Psoas muscle (tissue), 8 donors: Measurements from ENCODE around the gene RNF145. TPM values are rescaled to one million over a fixed set of nuclear protein-coding genes. Genes with fewer than 3 reads are reported as not detected.
A peak's percentile ranks its signal among the peaks of the same experiment; 100 is the strongest.

Source experiments
- ATAC-seq, 4 donors: fragments of 200-7000 bp; cut with Tn5 transposase; one replicate each; pipeline ENCODE4 v1.9.1; 2020; ENCODE audit warnings: moderate library complexity in 3 of 4, mild to moderate bottlenecking in 2 of 4
- DNase-seq, 2 donors: peaks; one replicate each; pipeline ENCODE4 v3.0.0-alpha.2; 2020
- H3K27ac ChIP-seq: fragments of 200-600 bp; one replicate; pipeline ENCODE4 v1.8.0; 2022
- H3K27me3 ChIP-seq, 3 donors: fragments of 200-600 bp in 1 of 3; one replicate each; pipeline versions ENCODE4 v1.6.1 to v1.8.0; 2013 to 2022; ENCODE audit warnings: low read length in 2 of 3, mild to moderate bottlenecking in 2 of 3, moderate library complexity in 1 of 3; ENCODE audit not compliant: insufficient read depth in 3 of 3
- H3K36me3 ChIP-seq, 2 donors: fragments of 200-600 bp in 1 of 2; one replicate each; pipeline versions ENCODE4 v1.6.1 to v1.8.0; 2013 to 2022; ENCODE audit warnings: low read depth in 1 of 2, mild to moderate bottlenecking in 1 of 2, moderate library complexity in 1 of 2; ENCODE audit not compliant: insufficient read depth in 1 of 2
- H3K4me1 ChIP-seq: fragments of 200-600 bp; one replicate; pipeline ENCODE4 v1.8.0; 2022
- H3K4me3 ChIP-seq: fragments of 200-600 bp; one replicate; pipeline ENCODE4 v1.8.0; 2022; ENCODE audit warnings: mild to moderate bottlenecking
- H3K9me3 ChIP-seq: fragments of 200-600 bp; one replicate; pipeline ENCODE4 v1.8.0; 2022
- WGBS, 3 donors: extraction: QIAGEN DNeasy Blood & Tissue Kit; methylation state at CpG; one replicate each; pipeline versions ENCODE4 v1.1.6 to v1.1.7; 2013; 5-methylcytosine and 5-hydroxymethylcytosine counted together
- intact Hi-C, 2 donors: fragments of 100-400 bp; cut with DNase I; formaldehyde crosslinking; loops; one replicate each; pipeline versions ENCODE4 v1.11.0 to v1.14.2; 2022
- polyA plus RNA-seq, 3 donors: library from polyadenylated mRNA; stranded (reverse); fragments of 200-250 nt; gene quantifications; one replicate each; pipeline ENCODE4 v1.2.3, GENCODE V29; 2013
- total RNA-seq, 4 donors: library from RNA; stranded (reverse); fragmentation: NEBNext Ultra II Directional in 2 of 4; extraction: Animal tissue kit (Norgen Biotek cat#: 25700) in 2 of 4; gene quantifications; one replicate each; pipeline versions ENCODE4 v1.2.1 to v1.2.4, GENCODE V29; 2021 to 2023
- TF ChIP-seq, protein P1 (sequence below): fragments of 200-600 bp; IDR thresholded peaks from one replicate; pipeline ENCODE4 v1.8.0; 2022; ENCODE audit warnings: antibody characterized with exemption
- donor health status: healthy with polysubstance abuse.
- donor health status: DM: no; HTN: no; CAD: no; lungs with moderate emphysema.
- donor health status: Bipolar disorder and iron deficiency.
- donor health status: healthy.
- donor health status: DM: yes; HTN: yes; CAD: no.
- donor health status: DM: no; HTN: no; CAD: no.
- donor health status: DM: no; HTN: no; CAD: no.
- donor health status: DM: yes; HTN: yes; CAD: no.

Gene RNF145
- total and polyA plus RNA-seq, 7 donors, result 6.0 to 17.8 (median 13.2) TPM

- H3K4me3 ChIP-seq, result no peak overlapping the region
- DNase-seq (no peak), ATAC-seq (no peak)
- no peaks in the 10 kb centered on the region for H3K36me3 ChIP-seq
- intact Hi-C loops, result loop anchor here in 1 of 2 donors (5.0 kb wide), 1 partner anchor 51 kb away; the partner anchor contains the start of gene UBLCP1
- H3K9me3 ChIP-seq, result no peaks in the 10 kb centered on the region
- no peaks in the 10 kb centered on the region for H3K27me3 ChIP-seq
- no peak overlapping the region for H3K27ac ChIP-seq
- TF ChIP-seq, protein P1, sequence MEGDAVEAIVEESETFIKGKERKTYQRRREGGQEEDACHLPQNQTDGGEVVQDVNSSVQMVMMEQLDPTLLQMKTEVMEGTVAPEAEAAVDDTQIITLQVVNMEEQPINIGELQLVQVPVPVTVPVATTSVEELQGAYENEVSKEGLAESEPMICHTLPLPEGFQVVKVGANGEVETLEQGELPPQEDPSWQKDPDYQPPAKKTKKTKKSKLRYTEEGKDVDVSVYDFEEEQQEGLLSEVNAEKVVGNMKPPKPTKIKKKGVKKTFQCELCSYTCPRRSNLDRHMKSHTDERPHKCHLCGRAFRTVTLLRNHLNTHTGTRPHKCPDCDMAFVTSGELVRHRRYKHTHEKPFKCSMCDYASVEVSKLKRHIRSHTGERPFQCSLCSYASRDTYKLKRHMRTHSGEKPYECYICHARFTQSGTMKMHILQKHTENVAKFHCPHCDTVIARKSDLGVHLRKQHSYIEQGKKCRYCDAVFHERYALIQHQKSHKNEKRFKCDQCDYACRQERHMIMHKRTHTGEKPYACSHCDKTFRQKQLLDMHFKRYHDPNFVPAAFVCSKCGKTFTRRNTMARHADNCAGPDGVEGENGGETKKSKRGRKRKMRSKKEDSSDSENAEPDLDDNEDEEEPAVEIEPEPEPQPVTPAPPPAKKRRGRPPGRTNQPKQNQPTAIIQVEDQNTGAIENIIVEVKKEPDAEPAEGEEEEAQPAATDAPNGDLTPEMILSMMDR, result no peak
- peaks cover 15% of the 10 kb centered on the region for H3K4me1 ChIP-seq
- 83 to 97% (median 91%) methylated on average over 1 of the region's 1 CpG for whole genome bisulfite sequencing, 3 donors
Measured at GRCh38 chr5:159210846-159211245, 1.5 kb upstream of the RNF145 start.

- TF ChIP-seq, protein P1, result no peak
- H3K4me3 ChIP-seq, result peak overlapping the region; percentile 86
- peaks cover 17% of the 10 kb centered on the region for H3K4me1 ChIP-seq
- no peak for ATAC-seq
- no peak for DNase-seq
- 70 to 78% (median 72%) methylated on average over 4 of the region's 4 CpGs for WGBS, 3 donors
- intact Hi-C loops, result loop anchor here in 1 of 2 donors (5.0 kb wide), 1 partner anchor 52 kb away; the partner anchor contains the start of gene UBLCP1
- H3K9me3 ChIP-seq, result no peaks in the 10 kb centered on the region
- H3K27ac ChIP-seq, result peak overlapping the region; percentile 82
- no peaks in the 10 kb centered on the region for H3K36me3 ChIP-seq
- H3K27me3 ChIP-seq, result no peaks in the 10 kb centered on the region
Measured at GRCh38 chr5:159210210-159210661, 883 bp upstream of the RNF145 start.

- Histone ChIP-seq H3K36me3 (no peaks in the 10 kb centered on the region), H3K4me3 (peak overlapping the region; percentile 86), H3K27ac (peak overlapping the region; percentile 82), H3K9me3 (no peaks in the 10 kb centered on the region), H3K4me1 (peaks cover 21% of the 10 kb centered on the region), H3K27me3 (no peaks in the 10 kb centered on the region)
- DNase-seq (peak; percentile 45 to 63), ATAC-seq (peak; percentile 34 to 53 (median 50))
- intact Hi-C loops, result loop anchor here (2.0 to 5.0 kb wide), 3 partner anchors 36 to 54 kb away; partner anchors contain the start of gene UBLCP1 (in 1 of the 2)
- TF ChIP-seq, protein P1, result no peak
- WGBS, 3 donors, result 0 to 1% (median 0%) methylated on average over 35 to 65 of the region's 65 CpGs
Measured at GRCh38 chr5:159208514-159209437, 577 bp downstream of the RNF145 start.

DNA sequence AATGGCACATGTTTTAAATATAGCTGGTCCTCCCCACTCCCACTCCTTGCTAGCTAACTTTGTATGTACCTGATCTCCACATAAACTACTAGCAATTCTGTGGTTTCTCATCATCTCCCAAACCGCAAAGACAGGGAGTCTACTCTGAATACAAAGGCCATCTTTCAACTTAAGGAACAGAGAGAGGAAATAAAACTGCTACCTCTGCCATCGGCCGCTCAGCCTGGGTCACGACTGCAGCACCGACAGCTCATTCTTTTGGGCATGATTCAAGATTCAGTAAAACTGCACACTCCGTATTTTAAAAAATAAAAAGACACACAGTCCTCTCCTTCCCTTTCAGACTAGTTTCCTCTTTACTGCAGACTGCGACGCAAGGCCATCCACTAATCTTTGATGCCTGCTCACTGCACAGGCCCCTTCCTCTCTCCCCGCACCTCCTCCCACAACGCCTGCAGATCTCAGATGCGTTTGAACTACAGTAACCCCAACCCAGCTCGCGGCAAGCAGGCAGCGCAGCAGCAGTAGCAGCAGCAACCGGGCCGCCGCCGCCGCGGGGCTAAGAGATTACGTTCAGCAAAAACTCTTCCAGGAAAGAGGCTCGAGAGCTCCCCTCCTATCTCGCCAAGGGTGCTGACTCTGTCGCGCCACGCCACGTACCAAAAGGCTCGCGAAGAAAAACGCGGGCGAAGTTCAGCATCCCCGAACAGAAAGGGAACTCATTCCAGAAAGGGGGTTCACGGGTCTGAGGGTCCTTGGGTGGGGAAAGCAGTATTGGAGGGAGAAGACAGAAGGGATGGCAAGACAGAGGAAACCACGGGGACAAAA is 1.5 kb downstream of the RNF145 start:
- peaks cover 24% of the 10 kb centered on the region for H3K4me1 ChIP-seq
- WGBS, 3 donors, result 0% methylated on average over 35 of the region's 35 CpGs
- intact Hi-C loops, result loop anchor here (2.0 to 5.0 kb wide), 3 partner anchors 36 to 55 kb away; partner anchors contain the start of gene UBLCP1 (in 1 of the 2)
- peak overlapping the region; percentile 82 for H3K27ac ChIP-seq
- DNase-seq (peak; percentile 69 to 88), ATAC-seq (peak; percentile 62 to 85 (median 80))
- peak overlapping the region; percentile 86 for H3K4me3 ChIP-seq
- no peaks in the 10 kb centered on the region for H3K9me3 ChIP-seq
- TF ChIP-seq, protein P1, result no peak
- H3K36me3 ChIP-seq, result peaks cover 0 to 3% of the 10 kb centered on the region in 2 donors
- H3K27me3 ChIP-seq, result no peaks in the 10 kb centered on the region
